HL-60 (cell line): ENCODE results near the gene CACNA2D1.
A peak's percentile ranks its signal among the peaks of the same experiment; 100 is the strongest.

ENCODE experiments used
- DNase-seq, 2 experiments: peaks; one replicate each; pipeline ENCODE4 v3.0.0-alpha.2; 2010 to 2020; ENCODE audit warnings: low read depth in 1 of 2, low spot score in 1 of 2
- H3K27ac ChIP-seq: fragments of 250-450 bp; sonication (Bioruptor Pico); replicated peaks from 2 replicates; pipeline ENCODE4 v1.5.1; 2020; ENCODE audit warnings: mild to moderate bottlenecking, moderate library complexity
- H3K27me3 ChIP-seq: fragments of 250-450 bp; sonication (Bioruptor Pico); 2 replicates; pipeline ENCODE4 v1.5.1; 2021; ENCODE audit warnings: mild to moderate bottlenecking, moderate library complexity; ENCODE audit not compliant: insufficient read depth, poor library complexity, severe bottlenecking
- H3K4me3 ChIP-seq: replicated peaks from 2 replicates; pipeline ENCODE4 v1.5.1; 2011; ENCODE audit warnings: mild to moderate bottlenecking, control low read depth, low read length; ENCODE audit not compliant: insufficient read depth
- GABPA ChIP-seq: IDR thresholded peaks from 2 replicates; pipeline ENCODE4 v1.6.1; 2012; ENCODE audit warnings: low read depth
- POLR2AphosphoS5 ChIP-seq: IDR thresholded peaks from 2 replicates; pipeline ENCODE4 v1.6.1; 2012; ENCODE audit warnings: low read depth
- SPI1 ChIP-seq: IDR thresholded peaks from 2 replicates; pipeline ENCODE4 v1.6.1; 2012; ENCODE audit warnings: low read depth, mild to moderate bottlenecking, borderline replicate concordance
- TF ChIP-seq, protein P1 (sequence below): IDR thresholded peaks from one replicate; pipeline ENCODE4 v1.5.1; 2011; ENCODE audit warnings: low read length, control low read depth, inconsistent platforms; ENCODE audit not compliant: insufficient read depth
- TF ChIP-seq, protein P2 (sequence below): IDR thresholded peaks from 2 replicates; pipeline ENCODE4 v1.6.1; 2012; ENCODE audit warnings: low read depth; ENCODE audit not compliant: insufficient replicate concordance

CACNA2D1 gene

DNA sequence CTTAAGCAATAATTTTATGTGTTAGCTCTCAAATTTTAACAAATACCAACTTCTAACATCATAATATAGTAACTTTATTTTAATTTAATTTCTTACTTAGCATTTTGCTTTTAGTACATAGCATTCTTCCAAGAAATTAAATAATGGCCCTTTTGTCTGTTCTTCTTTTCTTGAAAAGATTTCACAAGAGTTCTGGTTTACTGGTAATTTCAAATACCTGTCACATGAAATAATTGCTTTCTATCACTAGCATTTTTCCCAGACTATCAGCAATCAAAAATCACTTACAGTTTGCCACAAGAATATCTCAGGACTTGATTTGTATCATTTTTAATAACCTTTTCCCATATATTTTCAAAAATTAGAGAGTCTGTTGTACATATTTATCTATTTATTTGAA is 193.0 kb downstream of the CACNA2D1 start:
- Histone ChIP-seq H3K27me3 (no peaks in the 10 kb centered on the region), H3K27ac (no peak overlapping the region), H3K4me3 (no peak overlapping the region)
- no peak for TF ChIP-seq SPI1
- TF ChIP-seq, protein P1, sequence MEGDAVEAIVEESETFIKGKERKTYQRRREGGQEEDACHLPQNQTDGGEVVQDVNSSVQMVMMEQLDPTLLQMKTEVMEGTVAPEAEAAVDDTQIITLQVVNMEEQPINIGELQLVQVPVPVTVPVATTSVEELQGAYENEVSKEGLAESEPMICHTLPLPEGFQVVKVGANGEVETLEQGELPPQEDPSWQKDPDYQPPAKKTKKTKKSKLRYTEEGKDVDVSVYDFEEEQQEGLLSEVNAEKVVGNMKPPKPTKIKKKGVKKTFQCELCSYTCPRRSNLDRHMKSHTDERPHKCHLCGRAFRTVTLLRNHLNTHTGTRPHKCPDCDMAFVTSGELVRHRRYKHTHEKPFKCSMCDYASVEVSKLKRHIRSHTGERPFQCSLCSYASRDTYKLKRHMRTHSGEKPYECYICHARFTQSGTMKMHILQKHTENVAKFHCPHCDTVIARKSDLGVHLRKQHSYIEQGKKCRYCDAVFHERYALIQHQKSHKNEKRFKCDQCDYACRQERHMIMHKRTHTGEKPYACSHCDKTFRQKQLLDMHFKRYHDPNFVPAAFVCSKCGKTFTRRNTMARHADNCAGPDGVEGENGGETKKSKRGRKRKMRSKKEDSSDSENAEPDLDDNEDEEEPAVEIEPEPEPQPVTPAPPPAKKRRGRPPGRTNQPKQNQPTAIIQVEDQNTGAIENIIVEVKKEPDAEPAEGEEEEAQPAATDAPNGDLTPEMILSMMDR, result no peak
- no peak for TF ChIP-seq GABPA
- TF ChIP-seq, protein P2, sequence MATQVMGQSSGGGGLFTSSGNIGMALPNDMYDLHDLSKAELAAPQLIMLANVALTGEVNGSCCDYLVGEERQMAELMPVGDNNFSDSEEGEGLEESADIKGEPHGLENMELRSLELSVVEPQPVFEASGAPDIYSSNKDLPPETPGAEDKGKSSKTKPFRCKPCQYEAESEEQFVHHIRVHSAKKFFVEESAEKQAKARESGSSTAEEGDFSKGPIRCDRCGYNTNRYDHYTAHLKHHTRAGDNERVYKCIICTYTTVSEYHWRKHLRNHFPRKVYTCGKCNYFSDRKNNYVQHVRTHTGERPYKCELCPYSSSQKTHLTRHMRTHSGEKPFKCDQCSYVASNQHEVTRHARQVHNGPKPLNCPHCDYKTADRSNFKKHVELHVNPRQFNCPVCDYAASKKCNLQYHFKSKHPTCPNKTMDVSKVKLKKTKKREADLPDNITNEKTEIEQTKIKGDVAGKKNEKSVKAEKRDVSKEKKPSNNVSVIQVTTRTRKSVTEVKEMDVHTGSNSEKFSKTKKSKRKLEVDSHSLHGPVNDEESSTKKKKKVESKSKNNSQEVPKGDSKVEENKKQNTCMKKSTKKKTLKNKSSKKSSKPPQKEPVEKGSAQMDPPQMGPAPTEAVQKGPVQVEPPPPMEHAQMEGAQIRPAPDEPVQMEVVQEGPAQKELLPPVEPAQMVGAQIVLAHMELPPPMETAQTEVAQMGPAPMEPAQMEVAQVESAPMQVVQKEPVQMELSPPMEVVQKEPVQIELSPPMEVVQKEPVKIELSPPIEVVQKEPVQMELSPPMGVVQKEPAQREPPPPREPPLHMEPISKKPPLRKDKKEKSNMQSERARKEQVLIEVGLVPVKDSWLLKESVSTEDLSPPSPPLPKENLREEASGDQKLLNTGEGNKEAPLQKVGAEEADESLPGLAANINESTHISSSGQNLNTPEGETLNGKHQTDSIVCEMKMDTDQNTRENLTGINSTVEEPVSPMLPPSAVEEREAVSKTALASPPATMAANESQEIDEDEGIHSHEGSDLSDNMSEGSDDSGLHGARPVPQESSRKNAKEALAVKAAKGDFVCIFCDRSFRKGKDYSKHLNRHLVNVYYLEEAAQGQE, result no peak
- no peak for TF ChIP-seq POLR2AphosphoS5
- no peak for DNase-seq

DNA sequence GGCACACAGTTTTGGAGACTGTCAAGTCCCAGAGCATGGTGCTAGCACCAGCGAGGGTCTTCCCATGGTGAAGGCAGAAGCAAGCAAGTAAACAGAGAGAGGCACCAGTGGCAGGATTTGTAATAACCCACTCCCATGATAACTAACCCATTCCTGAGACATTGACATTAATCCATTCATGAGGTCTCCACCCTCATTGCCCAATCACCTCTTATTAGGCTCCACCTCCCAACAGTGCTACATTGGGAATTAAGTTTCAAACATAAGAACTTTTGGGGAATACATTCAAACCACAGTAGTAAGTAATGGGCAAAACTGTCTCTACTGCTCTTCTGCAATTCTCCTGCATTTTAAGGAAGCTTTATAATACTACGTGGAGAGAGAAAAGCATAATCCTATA is 193.6 kb downstream of the CACNA2D1 start:
- no peaks in the 10 kb centered on the region for H3K27me3 ChIP-seq
- no peak overlapping the region for H3K4me3 ChIP-seq
- no peak for TF ChIP-seq POLR2AphosphoS5
- TF ChIP-seq, protein P2, result no peak
- TF ChIP-seq GABPA, result no peak
- no peak overlapping the region for H3K27ac ChIP-seq
- no peak for DNase-seq

DNA sequence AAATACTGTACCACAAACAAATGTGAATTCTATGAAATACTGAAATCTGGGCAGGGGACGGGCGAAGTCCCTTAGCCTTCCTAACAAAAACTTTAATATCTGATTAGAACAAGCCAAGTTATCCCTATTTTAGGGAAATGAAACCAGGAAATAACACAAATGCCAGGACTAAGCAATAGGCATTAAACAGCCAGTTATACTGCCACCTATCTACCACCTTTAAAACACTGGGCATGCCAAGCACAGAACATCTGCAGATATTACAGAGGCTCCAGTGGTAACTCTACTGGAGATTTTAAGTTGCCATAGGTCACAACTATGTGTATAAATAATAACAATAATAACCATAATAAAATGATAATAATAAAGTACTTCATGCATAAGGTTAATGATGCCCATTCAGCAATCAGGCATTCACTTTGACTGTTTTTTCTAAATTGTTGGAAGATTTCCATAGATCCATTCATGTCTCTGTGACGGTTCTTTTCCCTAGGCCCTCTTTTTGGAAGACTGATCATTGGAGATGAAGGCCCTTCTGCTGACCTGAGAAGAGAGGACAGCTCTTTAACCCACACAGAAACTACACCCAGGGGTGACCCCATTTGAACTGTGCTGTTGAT is 195.7 kb downstream of the CACNA2D1 start:
- Histone ChIP-seq H3K27me3 (peaks cover 4% of the 10 kb centered on the region), H3K4me3 (no peak overlapping the region), H3K27ac (no peak overlapping the region)
- TF ChIP-seq POLR2AphosphoS5, result no peak
- TF ChIP-seq, protein P1, result peak; percentile 42
- DNase-seq, result peak in 1 of 2 experiments; percentile 1

DNA sequence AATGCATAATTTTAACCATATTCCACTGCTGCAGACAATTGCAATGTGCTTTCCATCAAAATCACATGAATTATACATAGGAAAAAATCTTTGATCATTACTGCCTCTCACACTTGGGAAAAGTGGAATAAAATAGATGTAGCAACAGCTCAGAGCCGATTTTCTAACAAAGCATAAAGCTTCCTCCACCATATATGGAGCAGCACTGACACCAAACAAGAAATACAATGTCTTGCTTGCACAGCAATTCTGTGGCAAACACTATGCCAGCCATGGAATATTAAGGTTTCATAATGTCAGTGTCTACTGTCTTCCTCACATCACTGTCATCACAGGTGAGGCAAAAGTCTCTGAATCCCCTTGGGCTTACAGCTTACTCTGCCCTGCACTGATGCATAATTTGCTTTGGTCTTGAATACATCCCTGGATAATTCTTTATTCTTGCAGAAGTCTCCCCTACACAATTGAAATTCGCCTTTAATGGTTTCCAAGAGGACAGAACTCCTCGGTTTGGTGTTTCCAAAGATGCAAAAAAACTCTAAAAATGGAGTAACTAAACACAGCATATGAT is 198.5 kb downstream of the CACNA2D1 start:
- TF ChIP-seq POLR2AphosphoS5 (no peak), GABPA (no peak), SPI1 (no peak)
- TF ChIP-seq, protein P1, result no peak
- TF ChIP-seq, protein P2, result no peak
- Histone ChIP-seq H3K4me3 (no peak overlapping the region), H3K27me3 (peaks cover 4% of the 10 kb centered on the region), H3K27ac (no peak overlapping the region)
- no peak for DNase-seq
